HG02938 (cell line): Measurements from ENCODE around the gene GPBAR1.

Source experiments
- ATAC-seq: cut with Tn5 transposase; IDR thresholded peaks from one replicate; pipeline ENCODE4 v1.9.1; 2021; ENCODE audit warnings: mild to moderate bottlenecking, moderate library complexity; ENCODE audit not compliant: unreplicated experiment

The GPBAR1 gene

GRCh38 chr2:218260742-218261422 is at the start of gene GPBAR1:
TSS of gene GPBAR1 (plus strand) at chr2:218261015. CDS start at chr2:218262725, 1,710 bp downstream.
- ATAC-seq = no peak

- ATAC-seq = no peak
These were observed 46.7 kb upstream of the GPBAR1 start for GRCh38 chr2:218214116-218214515.

GRCh38 chr2:218216336-218216673 is 44.5 kb upstream of the GPBAR1 start:
- no peak for ATAC-seq

- peak; percentile 69 for ATAC-seq
These were observed 44.0 kb upstream of the GPBAR1 start, which contains the start of gene ARPC2 for GRCh38 chr2:218216674-218217359. TSS of gene ARPC2 (plus strand) at chr2:218217189. CDS start at chr2:218217471, 282 bp downstream.

GRCh38 chr2:218217360-218218267 is 43.2 kb upstream of the GPBAR1 start:
- ATAC-seq = peak; percentile 35

GRCh38 chr2:218218268-218219185 is 42.3 kb upstream of the GPBAR1 start:
- ATAC-seq = peak; percentile 35

GRCh38 chr2:218219934-218220333 is 40.9 kb upstream of the GPBAR1 start:
- ATAC-seq = no peak

GRCh38 chr2:218221000-218221399 is 39.8 kb upstream of the GPBAR1 start:
- no peak for ATAC-seq

- no peak for ATAC-seq
These were observed 37.8 kb upstream of the GPBAR1 start for GRCh38 chr2:218223046-218223445.

- no peak for ATAC-seq
These were observed 36.6 kb upstream of the GPBAR1 start for GRCh38 chr2:218224186-218224585.

- ATAC-seq = no peak
These were observed 33.9 kb upstream of the GPBAR1 start for GRCh38 chr2:218226903-218227302.

- ATAC-seq = no peak
These were observed 32.3 kb upstream of the GPBAR1 start for GRCh38 chr2:218228366-218229090.

GRCh38 chr2:218229239-218229638 is 31.6 kb upstream of the GPBAR1 start:
- peak; percentile 84 for ATAC-seq

- ATAC-seq = no peak
These were observed 31.0 kb upstream of the GPBAR1 start for GRCh38 chr2:218229851-218230250.

- ATAC-seq = peak; percentile 78
These were observed 29.9 kb upstream of the GPBAR1 start for GRCh38 chr2:218230882-218231281.

GRCh38 chr2:218233543-218233942 is 27.3 kb upstream of the GPBAR1 start:
- ATAC-seq = no peak

- ATAC-seq = no peak
These were observed 26.3 kb upstream of the GPBAR1 start for GRCh38 chr2:218234521-218234920.

- ATAC-seq = no peak
These were observed 25.8 kb upstream of the GPBAR1 start for GRCh38 chr2:218235017-218235416.

- ATAC-seq = no peak
These were observed 24.0 kb upstream of the GPBAR1 start for GRCh38 chr2:218236829-218237228.

- no peak for ATAC-seq
These were observed 21.9 kb upstream of the GPBAR1 start for GRCh38 chr2:218238887-218239286.
